HG02981 (cell line): ENCODE data around the gene SRSF5.

Experiments
- ATAC-seq: cut with Tn5 transposase; IDR thresholded peaks from one replicate; pipeline ENCODE4 v1.9.1; 2021; ENCODE audit warnings: mild to moderate bottlenecking, moderate library complexity; ENCODE audit not compliant: unreplicated experiment

Gene SRSF5

GRCh38 chr14:69769623-69770022, 2.7 kb downstream of the SRSF5 start:
- no peak for ATAC-seq

GRCh38 chr14:69770559-69770958, 3.6 kb downstream of the SRSF5 start:
- ATAC-seq = no peak

GRCh38 chr14:69771136-69771535, 4.2 kb downstream of the SRSF5 start:
- no peak for ATAC-seq

GRCh38 chr14:69772082-69773017, 5.4 kb downstream of the SRSF5 start:
- no peak for ATAC-seq

- ATAC-seq = no peak
Observed at GRCh38 chr14:69773571-69774276, 6.8 kb downstream of the SRSF5 start.

- ATAC-seq = no peak
Observed at GRCh38 chr14:69775012-69775411, 8.1 kb downstream of the SRSF5 start.

- no peak for ATAC-seq
Observed at GRCh38 chr14:69776875-69777453, 10.0 kb downstream of the SRSF5 start.

- no peak for ATAC-seq
Observed at GRCh38 chr14:69779088-69779487, 12.1 kb downstream of the SRSF5 start.

GRCh38 chr14:69780092-69780491, 13.2 kb downstream of the SRSF5 start:
- ATAC-seq = no peak

- no peak for ATAC-seq
Observed at GRCh38 chr14:69780952-69781351, 14.0 kb downstream of the SRSF5 start.

- ATAC-seq = no peak
Observed at GRCh38 chr14:69784942-69785341, 18.0 kb downstream of the SRSF5 start.

GRCh38 chr14:69786603-69787002, 19.7 kb downstream of the SRSF5 start:
- ATAC-seq = no peak

- no peak for ATAC-seq
Observed at GRCh38 chr14:69789118-69789640, 22.2 kb downstream of the SRSF5 start.

GRCh38 chr14:69792887-69793421, 26.0 kb downstream of the SRSF5 start:
- ATAC-seq = no peak

- ATAC-seq = no peak
Observed at GRCh38 chr14:69794791-69795190, 27.8 kb downstream of the SRSF5 start.

GRCh38 chr14:69795691-69796090, 28.7 kb downstream of the SRSF5 start:
- ATAC-seq = no peak

- ATAC-seq = no peak
Observed at GRCh38 chr14:69796797-69797500, 30.0 kb downstream of the SRSF5 start, which contains the start of gene SLC10A1. SLC10A1 (minus strand) TSS chr14:69797241; CDS start chr14:69797155, 86 bp downstream.

- no peak for ATAC-seq
Observed at GRCh38 chr14:69797573-69798338, 30.8 kb downstream of the SRSF5 start.

- no peak for ATAC-seq
Observed at GRCh38 chr14:69798339-69798735, 31.4 kb downstream of the SRSF5 start.

GRCh38 chr14:69803753-69804152, 36.8 kb downstream of the SRSF5 start:
- no peak for ATAC-seq
